SK-N-MC (cell line): ENCODE results near the gene IRF3.

Experiments
- EZH2 ChIP-seq: fragments of 200-600 bp; sonication (generic); IDR thresholded peaks from one replicate; pipeline ENCODE4 v1.6.1; 2017; ENCODE audit warnings: antibody characterized with exemption
- FOXP2 ChIP-seq: optimal IDR thresholded peaks from 2 replicates; pipeline ENCODE3; 2011; ENCODE audit warnings: mild to moderate bottlenecking, moderate library complexity; ENCODE audit not compliant: insufficient read depth; ENCODE audit errors: extremely low read length, control extremely low read depth
- POLR2AphosphoS5 ChIP-seq: IDR thresholded peaks from 2 replicates; pipeline ENCODE4 v1.6.1; 2012; ENCODE audit warnings: mild to moderate bottlenecking, low read depth, low read length, borderline replicate concordance

GRCh38 chr19:49664171-49665035 lies 1.3 kb downstream of the IRF3 start:
- TF ChIP-seq POLR2AphosphoS5 (peak; percentile 82), FOXP2 (no peak), EZH2 (no peak)
